Neural cell (in vitro differentiated cells): ENCODE results near the gene ANKS1B.

Source experiments
- EP300 ChIP-seq: fragments of 450-650 bp; conservative IDR thresholded peaks from 2 replicates; pipeline ENCODE4 v1.6.1; 2014; ENCODE audit warnings: antibody characterized with exemption, mild to moderate bottlenecking, moderate library complexity; ENCODE audit not compliant: poor library complexity, severe bottlenecking
- TAF1 ChIP-seq: IDR thresholded peaks from 2 replicates; pipeline ENCODE4 v1.6.1; 2012; ENCODE audit warnings: low read depth

- TF ChIP-seq EP300: no peak
- TF ChIP-seq TAF1: no peak
Measured at GRCh38 chr12:99806304-99806703, 178.4 kb downstream of the ANKS1B start.
